IMR-90 (cell line): ENCODE results near the gene NETO2. TPM values are rescaled to one million over a fixed set of nuclear protein-coding genes. Genes with fewer than 3 reads are reported as not detected.

ENCODE experiments used
- ATAC-seq: fragments of 200-7000 bp; cut with Tn5 transposase; 2 replicates; pipeline ENCODE4 v1.9.1; 2020; ENCODE audit warnings: low read depth, mild to moderate bottlenecking, moderate library complexity
- BruUV-seq: library from RNA; stranded (reverse); fragments of 400-500 nt; replicated peaks from 2 replicates; lab custom pipeline; 2021; lab: Mats Ljungman, UMichigan
- CTCF ChIA-PET: fragments of 300-600 bp; formaldehyde crosslinking; extraction: SDS; loops from one replicate; lab custom pipeline; 2021; ENCODE audit warnings: antibody characterized with exemption; lab: Yijun Ruan, JAX
- POLR2A ChIA-PET: fragments of 300-600 bp; sonication (Branson Sonifier 250); formaldehyde crosslinking; loops from one replicate; lab custom pipeline; 2022; ENCODE audit warnings: antibody characterized with exemption; ENCODE audit not compliant: unreplicated experiment; lab: Charles Lee
- DNase-seq: peaks from one replicate; pipeline ENCODE4 v3.0.0; 2013
- H2AFZ ChIP-seq: replicated peaks from 2 replicates; pipeline ENCODE3; 2013; ENCODE audit warnings: low read length, mild to moderate bottlenecking; ENCODE audit not compliant: poor library complexity
- H2AK5ac ChIP-seq: 2 replicates; pipeline ENCODE4 v1.6.1; 2013; ENCODE audit warnings: low read depth, low read length, inconsistent platforms
- H2AK9ac ChIP-seq: replicated peaks from 2 replicates; pipeline ENCODE3; 2013; ENCODE audit warnings: mild to moderate bottlenecking, low read depth, low read length, moderate library complexity; ENCODE audit not compliant: poor library complexity
- H2BK120ac ChIP-seq: 2 replicates; pipeline ENCODE4 v1.6.1; 2013; ENCODE audit warnings: low read depth, low read length, inconsistent platforms
- H2BK15ac ChIP-seq: 3 replicates; pipeline ENCODE4 v1.6.1; 2013; ENCODE audit warnings: low read depth, low read length, inconsistent platforms
- H2BK20ac ChIP-seq: 2 replicates; pipeline ENCODE4 v1.6.1; 2013; ENCODE audit warnings: low read depth, mild to moderate bottlenecking, inconsistent platforms, low read length, moderate library complexity
- H2BK5ac ChIP-seq: 2 replicates; pipeline ENCODE4 v1.6.1; 2013; ENCODE audit warnings: mild to moderate bottlenecking, low read depth, low read length, inconsistent platforms; ENCODE audit not compliant: poor library complexity, severe bottlenecking
- H3K14ac ChIP-seq: replicated peaks from 2 replicates; pipeline ENCODE4 v1.6.1; 2013; ENCODE audit warnings: low read depth, low read length, inconsistent platforms
- H3K18ac ChIP-seq: 2 replicates; pipeline ENCODE4 v1.6.1; 2013; ENCODE audit warnings: low read depth, low read length, control low read depth
- H3K23ac ChIP-seq: 2 replicates; pipeline ENCODE4 v1.6.1; 2013; ENCODE audit warnings: low read depth, low read length, inconsistent platforms
- H3K27ac ChIP-seq: 2 replicates; pipeline ENCODE4 v1.5.1; 2013; ENCODE audit warnings: mild to moderate bottlenecking, control low read depth, low read length; ENCODE audit not compliant: insufficient read depth
- H3K27me3 ChIP-seq: 2 replicates; pipeline ENCODE4 v1.6.1; 2013; ENCODE audit warnings: low read length; ENCODE audit not compliant: control insufficient read depth, insufficient read depth
- H3K36me3 ChIP-seq: 2 replicates; pipeline ENCODE4 v1.6.1; 2013; ENCODE audit warnings: low read length, mixed read lengths; ENCODE audit not compliant: control insufficient read depth, insufficient read depth
- H3K4ac ChIP-seq: 2 replicates; pipeline ENCODE4 v1.6.1; 2013; ENCODE audit warnings: low read depth, low read length, inconsistent platforms
- H3K4me1 ChIP-seq: 2 replicates; pipeline ENCODE4 v1.6.1; 2013; ENCODE audit warnings: low read length, mixed read lengths; ENCODE audit not compliant: control insufficient read depth, insufficient read depth
- H3K4me2 ChIP-seq: 2 replicates; pipeline ENCODE4 v1.6.1; 2013; ENCODE audit warnings: low read depth, mild to moderate bottlenecking, control low read depth, low read length, moderate library complexity
- H3K4me3 ChIP-seq: 2 replicates; pipeline ENCODE4 v1.5.1; 2013; ENCODE audit warnings: low read depth, mild to moderate bottlenecking, control low read depth, low read length, moderate library complexity; ENCODE audit not compliant: insufficient read depth
- H3K56ac ChIP-seq: 2 replicates; pipeline ENCODE4 v1.6.1; 2013; ENCODE audit warnings: low read length, inconsistent platforms; ENCODE audit not compliant: insufficient read depth; ENCODE audit errors: extremely low read depth
- H3K79me1 ChIP-seq, 2 experiments: 2 replicates each; pipeline ENCODE4 v1.6.1; 2013; ENCODE audit warnings: low read length in 2 of 2, inconsistent platforms in 1 of 2, low read depth in 1 of 2
- H3K9ac ChIP-seq: 2 replicates; pipeline ENCODE4 v1.6.1; 2013; ENCODE audit warnings: low read depth, low read length, control low read depth
- H3K9me1 ChIP-seq: 2 replicates; pipeline ENCODE4 v1.6.1; 2013; ENCODE audit warnings: low read length, inconsistent platforms; ENCODE audit not compliant: insufficient read depth
- H3K9me3 ChIP-seq: 2 replicates; pipeline ENCODE4 v1.6.1; 2013; ENCODE audit warnings: low read length; ENCODE audit not compliant: control insufficient read depth, insufficient read depth
- H4K20me1 ChIP-seq: 2 replicates; pipeline ENCODE4 v1.6.1; 2013; ENCODE audit warnings: low read length, inconsistent platforms; ENCODE audit not compliant: insufficient read depth
- H4K5ac ChIP-seq: 2 replicates; pipeline ENCODE4 v1.6.1; 2013; ENCODE audit warnings: mild to moderate bottlenecking, low read depth, low read length, control low read depth
- H4K8ac ChIP-seq, 2 experiments: 2 replicates each; pipeline ENCODE4 v1.6.1; 2013; ENCODE audit warnings: low read depth in 2 of 2, low read length in 2 of 2, control low read depth in 1 of 2, inconsistent platforms in 1 of 2
- H4K91ac ChIP-seq: 2 replicates; pipeline ENCODE4 v1.6.1; 2013; ENCODE audit warnings: low read depth, low read length, inconsistent platforms; ENCODE audit not compliant: insufficient read depth
- BHLHE40 ChIP-seq: fragments of 150-350 bp; IDR thresholded peaks from 2 replicates; pipeline ENCODE4 v1.6.1; 2016; ENCODE audit warnings: mild to moderate bottlenecking, low read depth, low read length
- CEBPB ChIP-seq: IDR thresholded peaks from 2 replicates; pipeline ENCODE4 v1.6.1; 2012; ENCODE audit warnings: low read depth, low read length, improper control_type of control experiment
- FOS ChIP-seq: fragments of 150-350 bp; IDR thresholded peaks from 2 replicates; pipeline ENCODE4 v1.6.1; 2016; ENCODE audit warnings: low read depth, low read length
- MXI1 ChIP-seq: IDR thresholded peaks from 2 replicates; pipeline ENCODE4 v1.6.1; 2012; ENCODE audit warnings: low read depth, mild to moderate bottlenecking, low read length, moderate library complexity, borderline replicate concordance
- NFE2L2 ChIP-seq: fragments of 150-350 bp; IDR thresholded peaks from 2 replicates; pipeline ENCODE4 v1.6.1; 2016; ENCODE audit warnings: low read depth, mild to moderate bottlenecking, low read length
- POLR2A ChIP-seq: IDR thresholded peaks from 2 replicates; pipeline ENCODE4 v1.6.1; 2012; ENCODE audit warnings: mild to moderate bottlenecking, low read depth, low read length
- RAD21 ChIP-seq: IDR thresholded peaks from 2 replicates; pipeline ENCODE4 v1.6.1; 2012; ENCODE audit warnings: low read length, improper control_type of control experiment
- RCOR1 ChIP-seq: IDR thresholded peaks from 2 replicates; pipeline ENCODE4 v1.6.1; 2012; ENCODE audit warnings: mild to moderate bottlenecking, low read length, improper control_type of control experiment; ENCODE audit not compliant: insufficient replicate concordance
- RFX5 ChIP-seq: IDR thresholded peaks from 2 replicates; pipeline ENCODE4 v1.8.0; 2012; ENCODE audit warnings: low read depth, mild to moderate bottlenecking, low read length, moderate library complexity
- dilution Hi-C: fragments of 300-500 bp; cut with HindIII; formaldehyde crosslinking; loops from one replicate; pipeline ENCODE4 v1.14.3; 2018; ENCODE audit warnings: low sequenced_read_pairs; ENCODE audit not compliant: unreplicated experiment
- in situ Hi-C: fragments of 300-500 bp; cut with MboI; formaldehyde crosslinking; loops from 3 replicates; pipeline ENCODE4 v1.14.3; 2019; ENCODE audit warnings: low sequenced_read_pairs, inconsistent platforms, mixed read lengths
- intact Hi-C: fragments of 100-400 bp; cut with micrococcal nuclease; formaldehyde crosslinking; loops from 2 replicates; pipeline ENCODE4 v1.10.0; 2022
- polyA plus RNA-seq, 3 experiments: library from polyadenylated mRNA; depleted of rRNA; stranded (reverse); fragments of >200 nt; gene quantifications; 2 replicates each; pipeline ENCODE4 v1.2.3, GENCODE V29; 2012; ENCODE audit warnings: low replicate concordance in 1 of 3
- total RNA-seq: library from RNA; depleted of rRNA; stranded (reverse); fragments of >200 nt; gene quantifications from 2 replicates; pipeline ENCODE4 v1.2.3, GENCODE V29; 2012
- TF ChIP-seq, protein P1 (sequence below): fragments of 150-350 bp; IDR thresholded peaks from 2 replicates; pipeline ENCODE4 v1.6.1; 2016; ENCODE audit warnings: low read depth, mild to moderate bottlenecking, low read length, moderate library complexity, borderline replicate concordance

NETO2 gene
- total and polyA plus RNA-seq, 2 of the 4 experiments (the other 2 are of a cell fraction), result 38.5 to 39.3 TPM

GRCh38 chr16:47175152-47175551 lies 31.4 kb upstream of the NETO2 start:
- intact Hi-C loops, result no loop called here

More at GRCh38 chr16:47175152-47175551, 31.4 kb upstream of the NETO2 start:
- H2AK5ac ChIP-seq, result no peak overlapping the region
- 0 out of 2 replicates have a peak, but pooled peaks cover 7% of the 10 kb centered on the region for H3K9me1 ChIP-seq
- H2BK15ac ChIP-seq, result no peak overlapping the region
- H4K5ac ChIP-seq, result no peak overlapping the region
- H3K23ac ChIP-seq, result no peak overlapping the region
- H3K18ac ChIP-seq, result no peak overlapping the region
- H4K20me1 ChIP-seq, result no peaks in the 10 kb centered on the region
- H3K9me3 ChIP-seq, result no peaks in the 10 kb centered on the region
- no peak overlapping the region for H3K56ac ChIP-seq
- no peak overlapping the region for H2BK120ac ChIP-seq
- H4K8ac ChIP-seq, result no peak overlapping the region
- no peaks in the 10 kb centered on the region for H3K27me3 ChIP-seq
- H2AK9ac ChIP-seq, result no peak overlapping the region
- dilution Hi-C loops, result no loop called here
- no peak overlapping the region for H2BK20ac ChIP-seq
- no peaks in the 10 kb centered on the region; a peak in 2 of 4 replicates for H3K79me1 ChIP-seq
- H4K91ac ChIP-seq, result no peak overlapping the region
- no peak overlapping the region for H3K9ac ChIP-seq
- H2BK5ac ChIP-seq, result no peak overlapping the region
- no peak overlapping the region for H2AFZ ChIP-seq
- no peak overlapping the region for H3K4ac ChIP-seq
- BruUV-seq, result no TSS peak
- ChIA-PET CTCF (no interaction called here), POLR2A (no interaction called here)
- H3K14ac ChIP-seq, result no peak overlapping the region
- TF ChIP-seq RCOR1 (no peak), RFX5 (no peak), POLR2A (no peak), MXI1 (no peak), FOS (no peak), CEBPB (no peak), NFE2L2 (no peak), BHLHE40 (no peak), RAD21 (no peak)
- TF ChIP-seq, protein P1, sequence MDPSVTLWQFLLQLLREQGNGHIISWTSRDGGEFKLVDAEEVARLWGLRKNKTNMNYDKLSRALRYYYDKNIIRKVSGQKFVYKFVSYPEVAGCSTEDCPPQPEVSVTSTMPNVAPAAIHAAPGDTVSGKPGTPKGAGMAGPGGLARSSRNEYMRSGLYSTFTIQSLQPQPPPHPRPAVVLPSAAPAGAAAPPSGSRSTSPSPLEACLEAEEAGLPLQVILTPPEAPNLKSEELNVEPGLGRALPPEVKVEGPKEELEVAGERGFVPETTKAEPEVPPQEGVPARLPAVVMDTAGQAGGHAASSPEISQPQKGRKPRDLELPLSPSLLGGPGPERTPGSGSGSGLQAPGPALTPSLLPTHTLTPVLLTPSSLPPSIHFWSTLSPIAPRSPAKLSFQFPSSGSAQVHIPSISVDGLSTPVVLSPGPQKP, result no peak
- H3K36me3 ChIP-seq, result no peaks in the 10 kb centered on the region
- H3K4me3 ChIP-seq, result no peak overlapping the region
- no peak overlapping the region for H3K4me2 ChIP-seq
- in situ Hi-C loops, result no loop called here
- no peak for ATAC-seq
- no peaks in the 10 kb centered on the region for H3K4me1 ChIP-seq
- H3K27ac ChIP-seq, result no peak overlapping the region
- no peak for DNase-seq
